Gastroesophageal sphincter (tissue), 3 donors: ENCODE results near the gene ECHDC3.

ENCODE experiments used
- CTCF ChIP-seq, 4 experiments: fragments of 200-600 bp in 2 of 4; fragments of 450-650 bp in 2 of 4; sonication (generic) in 1 of 4; IDR thresholded peaks; one replicate each; pipeline ENCODE4 v1.5.1; 2017 to 2019; ENCODE audit warnings: antibody characterized with exemption in 4 of 4, mild to moderate bottlenecking in 2 of 4, moderate library complexity in 2 of 4
- EP300 ChIP-seq: sonication (generic); formaldehyde crosslinking; IDR thresholded peaks from one replicate; pipeline ENCODE4 v1.6.1; 2017; ENCODE audit warnings: antibody characterized with exemption, mild to moderate bottlenecking
- POLR2A ChIP-seq, 2 donors: fragments of 450-650 bp; IDR thresholded peaks; one replicate each; pipeline ENCODE4 v1.6.1; 2017; ENCODE audit warnings: antibody characterized with exemption in 2 of 2, mild to moderate bottlenecking in 2 of 2, moderate library complexity in 1 of 2
- POLR2AphosphoS5 ChIP-seq: sonication (generic); formaldehyde crosslinking; IDR thresholded peaks from one replicate; pipeline ENCODE4 v1.6.1; 2017; ENCODE audit warnings: antibody characterized with exemption

- TF ChIP-seq CTCF (IDR thresholded peaks at IDR 0.05), result no peak
- no peak for TF ChIP-seq EP300
- no peak for TF ChIP-seq POLR2A (IDR thresholded peaks at IDR 0.05)
- TF ChIP-seq POLR2AphosphoS5, result no peak
Observed at GRCh38 chr10:11740907-11741306, 1.3 kb upstream of the ECHDC3 start.
